GM18502 (cell line): ENCODE data around the gene FOXO6.

Experiments used
- ATAC-seq: cut with Tn5 transposase; IDR thresholded peaks from one replicate; pipeline ENCODE4 v1.9.1; 2021; ENCODE audit warnings: mild to moderate bottlenecking; ENCODE audit not compliant: unreplicated experiment, poor library complexity

The FOXO6 gene

GRCh38 chr1:41364442-41365319, 3.4 kb downstream of the FOXO6 start:
- no peak for ATAC-seq

GRCh38 chr1:41365320-41365633, 4.0 kb downstream of the FOXO6 start:
- ATAC-seq: no peak

GRCh38 chr1:41365772-41366454, 4.7 kb downstream of the FOXO6 start:
- ATAC-seq: no peak

GRCh38 chr1:41366455-41367287, 5.4 kb downstream of the FOXO6 start:
- no peak for ATAC-seq

- ATAC-seq: no peak
Measured at GRCh38 chr1:41367288-41367642, 6.0 kb downstream of the FOXO6 start.

- ATAC-seq: no peak
Measured at GRCh38 chr1:41368366-41368765, 7.1 kb downstream of the FOXO6 start.

- ATAC-seq: no peak
Measured at GRCh38 chr1:41368801-41369200, 7.6 kb downstream of the FOXO6 start.

GRCh38 chr1:41369531-41369930, 8.3 kb downstream of the FOXO6 start:
- no peak for ATAC-seq

GRCh38 chr1:41370225-41370624, 9.0 kb downstream of the FOXO6 start:
- no peak for ATAC-seq

- no peak for ATAC-seq
Measured at GRCh38 chr1:41370756-41371420, 9.7 kb downstream of the FOXO6 start.

GRCh38 chr1:41371630-41372599, 10.7 kb downstream of the FOXO6 start:
- ATAC-seq: no peak

- ATAC-seq: no peak
Measured at GRCh38 chr1:41372600-41372993, 11.4 kb downstream of the FOXO6 start.

- no peak for ATAC-seq
Measured at GRCh38 chr1:41373373-41373772, 12.1 kb downstream of the FOXO6 start.

- ATAC-seq: no peak
Measured at GRCh38 chr1:41374711-41375110, 13.5 kb downstream of the FOXO6 start.

GRCh38 chr1:41377397-41377796, 16.2 kb downstream of the FOXO6 start:
- no peak for ATAC-seq

- no peak for ATAC-seq
Measured at GRCh38 chr1:41378222-41378621, 17.0 kb downstream of the FOXO6 start.

GRCh38 chr1:41378999-41379737, 17.9 kb downstream of the FOXO6 start:
- ATAC-seq: no peak

GRCh38 chr1:41379738-41380130, 18.5 kb downstream of the FOXO6 start:
- ATAC-seq: no peak

- ATAC-seq: no peak
Measured at GRCh38 chr1:41380195-41380594, 19.0 kb downstream of the FOXO6 start.
